Measurements from ENCODE around the gene BLZF1.

BLZF1 gene

GRCh38 chr1:169414952-169415351, 47.0 kb downstream of the BLZF1 start:
- H3K4me3 ChIP-seq (IDR thresholded peaks at IDR 0.05; ENCODE audit: insufficient read depth, low read depth, low read length): no peak overlapping the region
- H2AFZ ChIP-seq (ENCODE audit: low read depth): no peak overlapping the region
- H3K79me2 ChIP-seq (ENCODE audit: insufficient read depth, low read depth): no peaks in the 10 kb centered on the region
- H3K4me1 ChIP-seq (ENCODE audit: low read depth, poor library complexity, severe bottlenecking): no peaks in the 10 kb centered on the region
- H3K4me2 ChIP-seq: no peak overlapping the region
- no peaks in the 10 kb centered on the region for H3K36me3 ChIP-seq (ENCODE audit: insufficient read depth)
- no peaks in the 10 kb centered on the region for H3K27me3 ChIP-seq (ENCODE audit: insufficient read depth, low read depth)
- no peaks in the 10 kb centered on the region for H4K20me1 ChIP-seq (ENCODE audit: insufficient read depth)
- TF ChIP-seq CTCF (conservative IDR thresholded peaks at IDR 0.05; ENCODE audit: low read depth, low read length): no peak
- no peak overlapping the region for H3K9ac ChIP-seq
- no peak overlapping the region for H3K27ac ChIP-seq

DNA sequence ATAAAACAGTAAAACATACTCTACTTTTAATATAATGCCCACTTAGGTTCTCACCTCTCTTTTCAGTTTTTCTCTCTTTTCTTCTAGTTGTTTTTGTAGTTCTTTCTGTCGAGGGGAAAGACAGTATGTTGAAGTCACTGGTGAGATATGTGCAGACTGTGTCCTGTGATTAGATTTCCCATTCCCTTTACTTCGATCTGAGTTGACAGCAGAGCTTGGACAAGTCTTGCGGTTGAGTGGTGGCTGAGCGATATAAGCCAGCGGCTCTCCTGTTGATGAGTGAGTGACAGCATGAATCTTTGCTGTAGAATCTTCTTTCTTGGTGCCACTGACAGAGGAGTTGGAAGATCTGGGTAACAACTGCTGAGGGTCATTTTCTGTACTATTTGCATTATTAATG, 53.3 kb downstream of the BLZF1 start:
- no peaks in the 10 kb centered on the region for H3K79me2 ChIP-seq (ENCODE audit: insufficient read depth, low read depth)

GRCh38 chr1:169426174-169426705, 58.2 kb downstream of the BLZF1 start:
- H3K79me2 ChIP-seq (ENCODE audit: insufficient read depth, low read depth): no peaks in the 10 kb centered on the region
- H3K27ac ChIP-seq: no peak overlapping the region
- H3K4me1 ChIP-seq (ENCODE audit: low read depth, poor library complexity, severe bottlenecking): peaks cover 4% of the 10 kb centered on the region
- H3K4me3 ChIP-seq (IDR thresholded peaks at IDR 0.05; ENCODE audit: insufficient read depth, low read depth, low read length): no peak overlapping the region
- peak overlapping the region; percentile 35; the same call in 1 of the 2 replicates for H3K4me2 ChIP-seq
- H2AFZ ChIP-seq (ENCODE audit: low read depth): no peak overlapping the region
- H3K9ac ChIP-seq: no peak overlapping the region
- no peaks in the 10 kb centered on the region for H4K20me1 ChIP-seq (ENCODE audit: insufficient read depth)
- H3K36me3 ChIP-seq (ENCODE audit: insufficient read depth): no peaks in the 10 kb centered on the region
- H3K27me3 ChIP-seq (ENCODE audit: insufficient read depth, low read depth): no peaks in the 10 kb centered on the region
- no peak for TF ChIP-seq CTCF (conservative IDR thresholded peaks at IDR 0.05; ENCODE audit: low read depth, low read length)

More for the DNA sequence above, 53.3 kb downstream of the BLZF1 start:
- Histone ChIP-seq H4K20me1 (ENCODE audit: insufficient read depth) (no peaks in the 10 kb centered on the region), H3K4me3 (IDR thresholded peaks at IDR 0.05; ENCODE audit: insufficient read depth, low read depth, low read length) (no peak overlapping the region), H3K36me3 (ENCODE audit: insufficient read depth) (no peaks in the 10 kb centered on the region), H3K9ac (no peak overlapping the region), H3K27ac (no peak overlapping the region), H3K4me1 (ENCODE audit: low read depth, poor library complexity, severe bottlenecking) (no peaks in the 10 kb centered on the region), H2AFZ (ENCODE audit: low read depth) (no peak overlapping the region), H3K27me3 (ENCODE audit: insufficient read depth, low read depth) (no peaks in the 10 kb centered on the region), H3K4me2 (no peak overlapping the region)
- TF ChIP-seq CTCF (conservative IDR thresholded peaks at IDR 0.05; ENCODE audit: low read depth, low read length): no peak

DNA sequence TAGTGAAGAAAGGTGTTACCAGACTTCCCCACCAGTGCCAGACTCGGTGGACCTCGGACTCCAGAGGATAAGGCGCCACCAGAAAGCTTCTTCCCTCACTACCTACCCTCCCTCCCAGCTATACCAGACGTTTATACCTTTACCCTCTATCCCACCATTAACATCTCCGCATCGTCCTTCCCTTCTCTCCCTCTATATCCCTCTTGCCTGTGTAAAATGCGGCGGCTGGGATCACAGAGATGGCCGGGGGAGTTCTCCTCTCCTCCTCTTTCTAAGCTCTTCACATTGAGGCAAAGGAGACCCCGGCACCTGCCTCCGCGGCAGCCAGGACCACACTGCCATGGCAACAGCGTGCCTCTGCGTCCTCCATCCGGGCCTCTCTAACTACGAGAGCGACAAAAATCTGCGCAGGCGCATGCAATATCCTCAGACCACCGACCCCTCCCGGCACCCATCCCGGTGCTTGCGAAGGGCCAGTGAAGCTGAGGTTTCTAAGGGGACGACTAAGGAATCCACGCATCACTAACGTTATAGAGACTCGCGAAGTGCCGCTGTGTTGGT, 59.2 kb downstream of the BLZF1 start, which contains the start of gene CCDC181:
CCDC181 (minus strand) TSS at position 394 of the 561 bp plus-strand sequence. CDS start 2,547 bp downstream, outside the sequence.
- Histone ChIP-seq H3K4me1 (ENCODE audit: low read depth, poor library complexity, severe bottlenecking) (peaks cover 4% of the 10 kb centered on the region), H3K36me3 (ENCODE audit: insufficient read depth) (no peaks in the 10 kb centered on the region), H3K4me2 (peak within 1 kb of the TSS; percentile 35), H4K20me1 (ENCODE audit: insufficient read depth) (no peaks in the 10 kb centered on the region), H3K9ac (peak within 1 kb of the TSS; percentile 11; the same call in 1 of the 2 replicates), H2AFZ (ENCODE audit: low read depth) (peak within 1 kb of the TSS; percentile 70), H3K79me2 (ENCODE audit: insufficient read depth, low read depth) (no peaks in the 10 kb centered on the region), H3K4me3 (IDR thresholded peaks at IDR 0.05; ENCODE audit: insufficient read depth, low read depth, low read length) (peak within 1 kb of the TSS; percentile 74), H3K27ac (no peak within 1 kb of the TSS), H3K27me3 (ENCODE audit: insufficient read depth, low read depth) (no peaks in the 10 kb centered on the region)
- TF ChIP-seq CTCF (conservative IDR thresholded peaks at IDR 0.05; ENCODE audit: low read depth, low read length): no peak
